Activated T-helper 1 cell treated with anti-CD3 and anti-CD28 coated beads, Interleukin-2, amount 50 U/mL, for 16 hours (primary cell): Measurements from ENCODE around the gene JMJD1C.
"Not testable (repeated sequence)": the region's sequence is repeated elsewhere in the genome, so short reads cannot be mapped to it uniquely, and the experiment has no call there.

Source experiments
- DNase-seq, 2 donors: peaks; one replicate each; pipeline ENCODE4 v3.0.0-alpha.2; 2020; ENCODE audit warnings: low read depth in 1 of 2, low spot score in 1 of 2

JMJD1C gene

GRCh38 chr10:63465293-63466143 lies at the start of gene JMJD1C:
TSS of gene JMJD1C (minus strand) at chr10:63465977. CDS start at chr10:63465662, 315 bp downstream.
- DNase-seq: peak; percentile 22 to 43

DNA sequence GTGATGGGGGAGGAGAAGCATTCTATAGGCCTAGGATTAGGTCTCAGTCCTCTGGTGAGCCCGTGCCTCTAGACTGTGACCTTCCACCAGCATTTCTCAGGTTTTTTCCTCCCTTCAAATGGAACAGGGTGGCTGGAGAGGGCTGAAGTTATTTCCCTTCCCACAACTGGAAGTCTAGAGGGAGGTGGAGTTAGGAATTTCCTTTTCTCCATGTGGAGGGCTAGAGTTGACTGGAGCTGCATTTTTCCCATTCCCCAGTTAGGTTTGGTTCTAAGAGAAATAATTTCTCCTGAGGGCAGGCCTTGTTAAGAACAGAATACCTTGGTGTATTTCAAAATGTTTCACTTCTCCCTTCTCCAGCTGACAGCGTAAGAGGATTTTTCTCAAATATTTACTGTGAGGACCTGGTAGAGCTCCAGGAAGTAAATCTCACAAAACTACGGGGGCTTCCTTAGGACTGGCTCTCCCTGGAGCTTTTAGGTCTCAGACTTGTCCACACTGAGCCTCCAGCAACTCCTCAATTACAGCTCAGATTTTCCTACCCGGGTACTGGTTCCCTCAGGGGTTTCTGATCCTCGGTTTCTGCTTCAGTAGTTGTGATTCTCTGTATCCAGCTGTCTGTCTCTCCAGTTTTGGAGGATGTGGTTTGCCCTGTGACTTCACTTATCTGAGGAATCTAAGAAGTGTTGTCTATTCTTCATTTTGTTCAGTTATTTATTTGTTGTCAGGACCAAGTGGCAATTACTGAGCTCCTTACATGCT lies 49.4 kb upstream of the JMJD1C start:
- DNase-seq: no peak

- DNase-seq: no peak
Observed at GRCh38 chr10:63506554-63506953, 40.8 kb upstream of the JMJD1C start.

GRCh38 chr10:63505562-63505961 lies 39.8 kb upstream of the JMJD1C start:
- no peak for DNase-seq

DNA sequence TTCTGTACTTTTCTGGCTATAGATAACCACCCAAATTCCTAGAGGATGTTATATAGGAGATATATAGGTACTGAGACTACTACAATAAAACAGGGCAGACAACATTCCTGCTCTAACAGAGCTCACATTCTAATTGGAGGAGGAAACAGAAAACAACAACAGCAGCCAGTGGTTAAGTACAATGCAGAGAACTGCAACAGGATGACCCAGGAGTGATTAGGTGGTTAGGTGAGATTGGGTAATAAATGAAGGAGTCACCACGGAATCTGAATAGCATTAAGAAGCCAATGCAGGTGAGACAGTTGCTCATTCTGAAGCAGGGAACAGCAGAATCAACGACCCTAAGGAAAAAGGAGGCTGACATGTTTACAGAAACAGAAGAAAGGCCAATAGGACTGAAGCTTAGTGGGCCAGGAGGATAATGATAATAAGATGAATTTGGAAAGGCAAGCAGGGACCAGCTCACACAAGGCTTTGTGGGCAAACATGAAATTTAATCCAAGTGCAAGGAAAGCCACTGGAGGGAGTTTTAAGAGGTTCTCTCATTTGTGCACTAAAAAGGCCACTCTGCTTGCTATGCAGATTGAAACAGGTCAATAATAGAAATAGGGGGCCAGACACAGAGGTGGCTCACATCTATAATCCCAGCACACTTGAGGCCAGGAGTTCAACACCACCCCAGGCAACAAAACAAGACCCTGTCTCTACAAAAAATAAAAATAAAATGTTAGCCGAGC lies 38.5 kb upstream of the JMJD1C start:
- no peak for DNase-seq

DNA sequence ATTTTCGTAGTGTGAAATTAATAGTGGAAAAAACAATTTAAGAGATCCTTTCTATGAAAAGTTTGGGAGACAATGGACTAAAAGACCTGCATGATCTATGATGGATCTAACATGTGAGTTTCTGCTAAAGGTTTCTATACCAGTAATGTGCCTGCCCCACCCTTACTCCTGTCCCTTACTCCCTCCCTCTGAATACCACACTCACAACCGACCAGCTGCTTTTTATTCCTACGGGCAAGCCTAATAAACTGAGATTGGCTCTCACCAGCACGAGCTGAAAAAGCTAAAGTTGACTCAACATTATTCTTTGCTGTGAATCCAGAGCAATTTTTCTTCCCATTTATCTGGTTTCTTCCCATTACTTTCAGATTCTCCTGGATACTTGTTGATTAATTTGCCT lies 37.6 kb upstream of the JMJD1C start:
- DNase-seq: no peak

DNA sequence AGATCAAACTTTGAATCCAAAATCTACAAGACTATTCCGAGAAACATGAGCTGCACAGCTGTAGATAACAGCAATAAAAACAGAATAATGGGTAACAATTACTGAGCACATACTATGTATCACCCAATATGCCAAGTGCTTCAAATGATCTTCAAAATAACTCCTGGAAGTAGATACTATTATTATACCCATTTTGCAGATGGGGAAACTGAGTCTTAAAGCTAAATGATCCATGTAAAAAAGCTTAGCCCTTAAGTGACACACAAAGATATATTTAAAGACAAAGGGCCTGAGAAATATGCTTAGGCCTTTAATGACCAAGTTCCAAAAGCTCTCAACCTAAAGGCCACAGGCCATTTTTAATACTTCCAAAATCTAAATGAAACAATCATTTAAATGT lies 37.1 kb upstream of the JMJD1C start:
- DNase-seq: no peak

- no peak for DNase-seq
Observed at GRCh38 chr10:63501954-63502353, 36.2 kb upstream of the JMJD1C start.

- not testable (repeated sequence) for DNase-seq
Observed at GRCh38 chr10:63500551-63500950, 34.8 kb upstream of the JMJD1C start.

- no peak for DNase-seq
Observed at GRCh38 chr10:63498665-63499064, 32.9 kb upstream of the JMJD1C start.

GRCh38 chr10:63497321-63497720 lies 31.5 kb upstream of the JMJD1C start:
- no peak for DNase-seq

DNA sequence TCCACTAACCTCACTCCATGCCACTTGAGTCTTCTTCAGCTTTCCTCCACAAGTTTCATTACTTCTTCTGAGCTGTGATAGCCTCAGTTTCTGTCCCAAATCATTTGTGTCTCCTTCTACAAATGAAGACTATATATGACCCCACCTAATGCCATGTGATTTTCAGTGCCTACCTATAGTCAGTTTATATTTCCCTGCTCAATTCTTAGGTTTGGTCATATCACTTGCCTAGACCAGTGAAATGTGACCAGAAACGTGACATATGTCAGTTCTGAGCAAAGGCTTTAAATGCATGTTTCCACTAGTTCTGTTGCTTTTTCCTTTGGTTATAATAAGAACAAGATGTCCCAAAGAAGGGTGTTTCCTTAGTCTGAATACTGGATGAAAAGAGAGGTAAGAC lies 30.8 kb upstream of the JMJD1C start:
- no peak for DNase-seq

GRCh38 chr10:63494951-63495350 lies 29.2 kb upstream of the JMJD1C start:
- DNase-seq: no peak

DNA sequence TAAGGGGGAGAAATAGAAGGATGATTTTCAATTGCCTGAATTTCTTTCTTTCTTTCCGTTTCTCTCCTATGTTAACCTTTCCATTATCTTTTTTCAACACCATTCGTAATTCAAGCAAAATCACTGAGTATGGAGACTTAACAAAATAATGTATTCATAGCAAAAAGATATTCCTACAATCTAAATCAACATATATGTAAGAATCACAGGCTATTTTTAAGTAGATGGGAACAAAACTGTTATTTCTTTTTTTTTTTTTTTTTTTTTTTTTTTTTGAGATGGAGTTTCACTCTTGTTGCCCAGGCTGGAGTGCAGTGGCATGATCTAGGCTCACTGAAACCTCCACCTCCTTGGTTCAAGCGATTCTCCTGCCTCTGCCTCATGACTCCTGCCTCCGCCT lies 27.2 kb upstream of the JMJD1C start:
- no peak for DNase-seq

DNA sequence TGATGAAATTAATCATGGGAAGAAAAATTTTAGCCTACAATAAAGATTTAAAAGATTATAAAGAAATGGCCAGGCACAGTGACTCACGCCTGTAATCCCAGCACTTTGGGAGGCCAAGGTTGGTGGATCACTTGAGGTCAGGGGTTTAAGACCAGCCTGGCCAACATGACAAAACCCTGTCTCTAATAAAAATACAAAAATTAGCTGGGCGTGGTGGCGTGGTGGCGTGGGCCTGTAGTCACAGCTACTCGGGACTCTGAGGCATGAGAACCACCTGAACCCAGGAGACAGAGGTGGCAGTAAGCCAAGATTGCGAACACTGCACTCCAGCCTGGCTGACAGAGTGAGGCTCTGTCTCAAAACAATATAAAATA lies 26.5 kb upstream of the JMJD1C start:
- DNase-seq: not testable (repeated sequence)

GRCh38 chr10:63491588-63492316 lies 26.0 kb upstream of the JMJD1C start:
- DNase-seq: no peak

DNA sequence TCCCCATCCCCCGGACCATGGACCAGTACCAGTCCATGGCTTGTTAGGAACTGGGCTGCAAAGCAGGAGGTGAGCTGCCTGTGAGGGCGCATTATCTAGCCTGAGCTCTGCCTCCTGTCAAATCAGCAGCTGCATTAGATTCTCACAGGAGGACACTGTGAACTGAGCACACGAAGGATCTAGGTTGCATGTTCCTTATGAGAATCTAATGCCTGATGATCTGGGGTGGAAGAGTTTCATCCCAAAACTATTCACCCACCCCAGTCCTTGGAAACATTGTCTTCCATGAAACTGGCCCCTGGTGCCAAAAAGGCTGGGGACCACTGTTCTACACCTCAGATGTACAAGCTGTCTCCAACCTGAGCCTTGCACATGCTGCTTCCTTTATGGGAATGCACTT lies 24.1 kb upstream of the JMJD1C start:
- DNase-seq: no peak

DNA sequence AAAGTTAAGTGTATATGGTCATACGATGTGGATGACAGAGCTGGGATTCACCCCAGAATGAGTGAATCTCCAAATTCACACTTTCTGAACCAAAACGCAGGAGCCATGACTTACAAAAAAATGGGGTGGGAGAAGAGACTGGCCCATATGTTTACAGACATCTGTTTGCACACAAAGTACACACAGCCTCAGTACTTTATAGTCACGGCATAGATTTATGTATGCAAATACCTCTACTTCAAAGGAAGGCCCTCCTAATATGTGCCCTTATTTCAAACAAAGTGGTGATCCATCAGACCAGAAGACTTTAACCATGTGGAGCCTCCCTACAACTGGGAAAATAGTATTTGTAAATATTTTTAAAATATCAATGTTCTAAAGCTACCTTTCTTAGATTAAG lies 22.2 kb upstream of the JMJD1C start:
- DNase-seq: no peak

DNA sequence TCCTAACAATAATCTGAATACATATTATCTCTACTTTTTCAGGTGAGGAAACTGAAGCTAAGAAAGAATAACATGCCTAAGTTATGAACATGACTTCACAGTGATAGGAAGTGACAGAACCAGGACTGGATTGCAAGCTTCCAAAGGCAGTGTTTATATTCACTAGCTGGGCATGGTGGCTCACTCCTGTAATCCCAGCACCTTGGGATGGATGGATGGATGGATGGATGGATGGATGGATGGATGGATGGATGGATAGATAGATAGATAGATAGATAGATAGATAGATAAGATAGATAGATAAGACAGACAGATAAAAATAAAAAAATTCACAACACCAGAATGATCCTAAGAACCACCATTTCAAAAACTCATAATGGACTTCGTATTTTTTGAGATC lies 18.2 kb upstream of the JMJD1C start:
- DNase-seq: no peak

- DNase-seq: no peak
Observed at GRCh38 chr10:63481815-63482421, 16.1 kb upstream of the JMJD1C start.

DNA sequence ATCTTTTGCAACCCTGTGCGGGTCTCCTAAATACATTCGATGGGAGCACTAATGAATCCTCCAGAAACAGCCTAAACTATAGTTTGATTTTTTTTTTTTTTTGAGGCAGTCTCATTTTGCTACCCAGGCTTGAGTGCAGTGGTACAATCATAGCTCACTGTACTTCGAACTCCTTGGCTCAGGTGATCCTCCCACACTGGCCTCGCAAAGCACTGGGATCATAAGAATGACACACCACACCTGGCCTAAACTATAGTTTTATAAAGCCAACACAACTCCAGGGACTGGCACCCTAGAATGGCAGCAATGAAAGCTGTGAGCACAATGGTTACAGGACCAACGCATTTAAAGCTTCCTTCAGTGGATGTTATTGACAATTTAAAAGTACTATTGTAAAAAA lies 14.5 kb upstream of the JMJD1C start:
- DNase-seq: no peak
